Cardiac atrium fibroblast (primary cell): Measurements from ENCODE around the gene ERLEC1. TPM values are rescaled to one million over a fixed set of nuclear protein-coding genes. Genes with fewer than 3 reads are reported as not detected.

ENCODE experiments used
- total RNA-seq: library from RNA; depleted of rRNA; stranded (reverse); fragments of >200 nt; gene quantifications from 2 replicates; pipeline ENCODE4 v1.2.3, GENCODE V29; 2015

Gene ERLEC1
- 73.1 and 98.2 TPM in 2 replicates for total RNA-seq

DNA sequence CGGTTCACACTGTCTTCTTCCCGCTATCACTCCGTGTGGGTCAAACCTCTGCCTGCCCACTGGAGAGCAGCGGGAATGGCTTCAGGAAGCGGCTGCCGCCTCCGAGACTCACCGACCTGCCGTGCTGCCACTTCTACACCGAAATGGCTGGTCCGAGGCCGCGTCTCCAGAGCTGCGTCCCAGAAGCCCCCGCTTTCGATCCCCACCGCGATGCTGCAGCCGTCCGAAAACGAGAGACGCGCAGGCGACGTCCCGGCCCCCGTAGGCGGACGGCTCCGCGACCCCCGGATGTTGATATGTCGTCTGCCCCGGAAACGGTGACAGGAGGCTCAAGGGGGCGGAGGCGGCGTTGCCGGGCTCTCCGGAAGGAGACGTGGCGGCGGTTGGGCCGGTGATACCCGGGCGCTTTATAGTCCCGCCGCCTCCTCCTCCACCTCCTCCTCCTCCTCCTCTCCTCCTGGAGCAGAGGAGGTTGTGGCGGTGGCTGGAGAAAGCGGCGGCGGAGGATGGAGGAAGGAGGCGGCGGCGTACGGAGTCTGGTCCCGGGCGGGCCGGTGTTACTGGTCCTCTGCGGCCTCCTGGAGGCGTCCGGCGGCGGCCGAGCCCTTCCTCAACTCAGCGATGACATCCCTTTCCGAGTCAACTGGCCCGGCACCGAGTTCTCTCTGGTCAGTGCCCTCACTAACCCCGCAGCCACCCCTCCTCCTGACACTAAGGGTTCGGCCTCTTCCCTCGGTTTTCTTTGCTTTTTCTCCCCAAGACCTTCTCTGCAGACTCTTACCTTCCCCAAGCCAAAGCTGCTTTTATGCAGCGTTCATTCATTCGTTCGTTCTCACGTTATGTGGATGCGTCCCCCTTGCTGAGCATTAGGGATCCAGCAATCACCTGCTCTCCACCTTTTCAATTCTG lies at the start of gene ERLEC1, which contains the start of gene ASB3:
ERLEC1 (plus strand) TSS at position 340 of the 909 bp plus-strand sequence; CDS start at position 507, 167 bp downstream.
ASB3 (minus strand) TSS at position 249 of the 909 bp plus-strand sequence. CDS start 21,381 bp downstream, outside the sequence.

DNA sequence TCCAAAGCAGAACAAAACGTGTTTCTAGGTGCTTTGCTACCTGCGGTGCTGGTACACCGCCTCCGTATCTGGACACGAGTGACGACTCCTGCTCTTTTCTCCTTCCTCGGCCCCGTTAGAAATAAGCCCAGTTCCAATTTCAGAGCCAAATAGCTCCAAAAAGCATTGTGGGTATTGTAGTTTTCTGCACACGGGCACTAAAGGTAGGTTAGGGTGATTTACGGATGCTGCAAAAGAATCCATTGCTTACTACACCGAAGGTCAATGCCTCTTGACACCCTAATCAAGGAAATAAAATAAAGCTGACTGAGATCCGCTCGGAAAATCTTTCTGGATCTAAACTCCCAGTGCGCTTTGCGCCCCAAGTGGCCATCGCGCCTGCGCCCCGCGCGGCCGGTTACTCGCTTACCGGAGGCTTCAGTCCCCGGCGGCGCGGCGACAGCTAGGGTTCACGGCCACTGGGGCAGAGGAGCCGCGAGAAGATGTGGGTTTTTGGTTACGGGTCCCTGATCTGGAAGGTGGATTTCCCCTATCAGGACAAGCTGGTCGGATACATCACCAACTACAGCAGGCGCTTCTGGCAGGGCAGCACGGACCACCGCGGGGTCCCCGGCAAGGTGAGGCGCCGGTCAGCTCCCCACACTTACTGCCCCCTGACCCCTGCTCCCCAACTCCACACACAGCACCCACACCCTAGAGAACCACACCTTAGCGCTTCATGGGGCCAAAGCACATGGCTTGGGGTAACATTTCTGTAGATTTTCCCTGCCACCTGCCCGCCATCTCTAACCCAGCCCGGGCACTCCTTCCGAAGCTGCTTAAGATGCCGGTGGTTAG lies 19.2 kb upstream of the ERLEC1 start, which contains the start of gene CHAC2:
CHAC2 (plus strand) TSS at position 400 of the 837 bp plus-strand sequence; CDS start at position 483, 83 bp downstream.

DNA sequence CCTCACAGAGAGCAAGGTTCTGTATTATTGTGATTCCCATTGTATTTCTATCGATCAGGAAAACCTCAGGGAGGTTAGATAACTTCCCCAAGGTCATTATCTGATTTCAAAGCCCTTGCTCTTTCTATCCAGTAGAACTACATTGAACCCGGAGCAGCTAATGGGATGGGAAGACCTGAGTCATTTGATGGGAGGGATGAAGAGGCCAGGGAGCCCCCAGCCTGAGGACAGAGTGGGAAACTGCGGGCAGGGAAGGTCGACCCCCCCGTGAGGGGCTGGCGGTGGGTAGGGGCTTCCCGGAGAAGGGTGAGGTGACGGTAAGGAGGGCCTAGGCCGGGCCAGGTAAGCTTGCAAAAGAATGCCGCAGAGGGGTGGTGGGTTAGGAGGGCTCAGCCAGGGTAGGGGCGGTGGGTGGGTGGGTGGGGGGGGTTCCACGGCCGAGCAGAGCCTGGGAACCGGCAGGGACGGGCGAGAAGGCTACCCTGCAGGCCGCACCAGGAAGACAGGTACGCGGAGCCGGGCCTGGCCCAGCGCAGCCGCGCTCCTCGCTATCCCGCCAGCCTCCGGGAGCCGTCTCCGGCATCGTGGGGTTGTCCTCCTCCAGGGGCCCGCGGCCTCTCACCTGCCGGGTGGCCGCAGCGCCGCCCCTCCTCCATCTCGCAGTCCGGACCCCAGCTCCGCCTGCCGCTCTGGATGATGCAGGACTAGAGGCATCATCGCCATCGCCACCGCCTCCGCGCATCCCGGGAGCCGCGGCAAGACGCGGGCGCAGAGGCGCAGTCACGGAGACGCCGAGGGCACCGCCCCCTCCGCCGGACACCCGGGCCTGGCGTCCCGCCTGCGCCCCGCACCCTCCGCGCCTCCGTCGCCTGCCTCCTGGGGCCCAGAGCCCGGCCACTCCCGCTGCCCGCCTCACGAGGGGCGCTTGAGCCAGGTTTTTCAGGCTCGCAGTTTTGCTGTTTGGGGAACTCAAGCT lies 72.7 kb downstream of the ERLEC1 start, which contains the start of gene GPR75:
GPR75 (minus strand) TSS at position 762 of the 976 bp plus-strand sequence. CDS start 5,211 bp downstream, outside the sequence.

Other genes starting within 250 kb of the ERLEC1 start
- gene CHAC2, start 19.2 kb upstream of the ERLEC1 start, total RNA-seq = 2.5 and 5.3 TPM in 2 replicates
- 10.4 and 14.3 TPM in 2 replicates for gene ASB3, start 91 bp upstream of the ERLEC1 start, total RNA-seq
- 0.81 TPM in 1 of 2 replicates, not detected in the other for gene GPR75, start 72.9 kb downstream of the ERLEC1 start, total RNA-seq
- 14.8 and 30.3 TPM in 2 replicates for gene PSME4, start 183.9 kb downstream of the ERLEC1 start, total RNA-seq